ENCODE results near the gene SMURF1. TPM values are rescaled to one million over a fixed set of nuclear protein-coding genes. Genes with fewer than 3 reads are reported as not detected.

Gene SMURF1
- total and polyA plus RNA-seq, 2 of the 8 experiments (the other 6 are each of a cell fraction or from before 2014, with no cell fraction given) = 9.6 to 24.5 TPM

DNA sequence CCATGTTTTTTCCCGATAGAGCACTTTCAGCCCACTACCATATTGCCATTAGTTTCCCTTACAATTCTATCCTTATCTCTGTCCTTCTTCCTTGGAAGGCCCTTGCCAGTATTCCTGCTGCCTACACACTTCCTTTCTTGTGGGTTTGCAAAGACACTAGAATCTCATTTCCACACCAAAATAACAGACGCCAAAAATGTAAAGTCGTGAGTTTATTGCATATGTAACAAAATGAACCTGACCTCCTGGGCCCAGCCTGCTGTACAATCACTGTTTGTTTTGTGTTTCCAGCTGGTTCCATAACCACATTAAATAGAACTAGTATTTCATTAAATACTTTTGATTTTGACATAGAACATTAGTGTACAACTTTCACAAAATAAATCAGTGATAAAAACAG, 116.7 kb downstream of the SMURF1 start:
- ChIA-PET POLR2A (ENCODE audit: partially characterized antibody) (interaction anchor here (2.2 kb wide), 1 partner anchor 10 kb away, joined by 4 read pairs; no protein-coding TSS in a partner anchor), CTCF (ENCODE audit: partially characterized antibody) (interaction anchor here (0.6 to 2.2 kb wide), 3 partner anchors 10 to 1588 kb away, joined by 3 to 12 read pairs (median 3); no protein-coding TSS in a partner anchor)
- Histone ChIP-seq H3K23me2 (ENCODE audit: low read depth, low read length) (no peaks in the 10 kb centered on the region), H2BK120ac (replicated peaks; ENCODE audit: low read depth, low read length) (no peak overlapping the region), H3K4me3 (ENCODE audit: extremely low read depth in 1 of 4, insufficient read depth in 2 of 4, low read depth in 3 of 4, low read length in 4 of 4) (no peak overlapping the region), H3K23ac (ENCODE audit: insufficient read length) (no peak overlapping the region), H2BK12ac (ENCODE audit: low read depth, low read length) (no peak overlapping the region), H3K27ac (ENCODE audit: low read depth, low read length) (no peak overlapping the region), H4K91ac (replicated peaks; ENCODE audit: insufficient read length, low read length) (no peak overlapping the region), H2BK15ac (ENCODE audit: low read length) (no peak overlapping the region), H3K36me3 (ENCODE audit: control insufficient read depth in 2 of 4, insufficient read depth in 4 of 4, low read length in 3 of 4) (peaks cover 20 to 41% (median 29%) of the 10 kb centered on the region in 4 experiments), H4K5ac (ENCODE audit: insufficient read length, low read depth, low read length) (no peak overlapping the region), H3K4me1 (replicated peaks in 1 of 4; ENCODE audit: control insufficient read depth in 3 of 4, insufficient read depth in 4 of 4, low read length in 3 of 4) (0 out of 7 replicates have a peak, but pooled peaks cover 0 to 3% (median 0%) of the 10 kb centered on the region in 4 experiments), H4K20me1 (replicated peaks in 1 of 2; ENCODE audit: control insufficient read depth in 1 of 2, insufficient read depth in 2 of 2, low read length in 2 of 2) (peaks cover 0 to 3% of the 10 kb centered on the region in 2 experiments), H3K27me3 (replicated peaks in 1 of 4; ENCODE audit: control insufficient read depth in 3 of 4, extremely low read depth in 1 of 4, insufficient read depth in 3 of 4, low read length in 3 of 4) (no peaks in the 10 kb centered on the region), H3K4ac (replicated peaks; ENCODE audit: insufficient read length, low read depth, low read length) (no peak overlapping the region), H2BK5ac (ENCODE audit: low read depth, low read length) (no peak overlapping the region), H2AK5ac (ENCODE audit: low read depth, low read length) (no peak overlapping the region), H3K56ac (replicated peaks; ENCODE audit: insufficient read length, low read depth, low read length) (no peak overlapping the region), H3K4me2 (ENCODE audit: insufficient read depth in 1 of 2, low read depth in 2 of 2, low read length in 2 of 2) (no peak overlapping the region), H3K9ac (replicated peaks in 1 of 4; ENCODE audit: extremely low read depth in 1 of 4, low read depth in 3 of 4, low read length in 3 of 4) (no peak overlapping the region), H2AFZ (ENCODE audit: low read length) (no peak overlapping the region), H3K9me3 (ENCODE audit: insufficient read depth in 2 of 2, low read depth in 1 of 2, low read length in 1 of 2) (no peaks in the 10 kb centered on the region), H3K14ac (ENCODE audit: insufficient read length) (no peak overlapping the region), H3K18ac (ENCODE audit: extremely low read depth, low read length) (no peak overlapping the region), H4K8ac (ENCODE audit: extremely low read depth, insufficient read depth, low read length) (no peak overlapping the region), H3K79me1 (ENCODE audit: low read depth, low read length) (no peaks in the 10 kb centered on the region; the same call in 1 of the 2 replicates), H2BK20ac (ENCODE audit: low read length) (no peak overlapping the region), H3K79me2 (ENCODE audit: control insufficient read depth in 1 of 2, insufficient read depth in 2 of 2, low read length in 2 of 2) (no peaks in the 10 kb centered on the region)
- no peak for TF ChIP-seq KDM1A (IDR thresholded peaks at IDR 0.05; ENCODE audit: borderline replicate concordance, low read length)
- TF ChIP-seq TCF12 (IDR thresholded peaks at IDR 0.05; ENCODE audit: low read depth, low read length) = no peak
- no peak for TF ChIP-seq RXRA (IDR thresholded peaks at IDR 0.05; ENCODE audit: insufficient read depth, low read depth, low read length)
- TF ChIP-seq SIN3A (conservative IDR thresholded peaks at IDR 0.05 in 1 of 2, IDR thresholded peaks at IDR 0.05 in 1 of 2; ENCODE audit: low read depth in 1 of 2, low read length in 2 of 2) = no peak
- TF ChIP-seq CBX8 (IDR thresholded peaks at IDR 0.05; ENCODE audit: borderline replicate concordance, low read depth, low read length) = no peak
- TF ChIP-seq JUND (IDR thresholded peaks at IDR 0.05; ENCODE audit: low read length) = no peak
- no peak for TF ChIP-seq RAD21 (IDR thresholded peaks at IDR 0.05 in 1 of 2, conservative IDR thresholded peaks at IDR 0.05 in 1 of 2; ENCODE audit: low read depth in 2 of 2, low read length in 2 of 2)
- no peak for TF ChIP-seq TAF1 (IDR thresholded peaks at IDR 0.05; ENCODE audit: low read depth, low read length)
- TF ChIP-seq GTF2F1 (IDR thresholded peaks at IDR 0.05; ENCODE audit: borderline replicate concordance, low read depth, low read length) = no peak
- TF ChIP-seq SP2 (IDR thresholded peaks at IDR 0.05; ENCODE audit: low read length) = no peak
- DNase-seq (ENCODE audit: low read depth in 1 of 2, low spot score in 2 of 2) (no peak), FAIRE-seq (no peak)
- WGBS, 2 experiments (ENCODE audit: extremely low coverage in 1 of 2, insufficient coverage in 1 of 2, insufficient read length in 1 of 2, insufficient replicate concordance in 2 of 2, low coverage in 1 of 2, low lambda C conversion rate in 2 of 2, missing lambda C conversion rate in 1 of 2) = 63% methylated on average over 3 of the region's 3 CpGs; no CpG with 5 or more reads in 1 of the 2 experiments

Measured in H1 (cell line).